Liver (tissue), 9 donors: Measurements from ENCODE around the gene SH3GL1. TPM values are rescaled to one million over a fixed set of nuclear protein-coding genes. Genes with fewer than 3 reads are reported as not detected.
A peak's percentile ranks its signal among the peaks of the same experiment; 100 is the strongest.

ENCODE experiments used
- DNase-seq: peaks from one replicate; pipeline ENCODE4 v3.0.0-alpha.2; 2017; ENCODE audit warnings: low spot score
- H3K27ac ChIP-seq, 2 donors: one replicate each; pipeline ENCODE4 v1.7.0; 2013; ENCODE audit warnings: inconsistent platforms in 2 of 2, low read length in 2 of 2, control low read depth in 1 of 2, low read depth in 1 of 2, mild to moderate bottlenecking in 1 of 2
- H3K27me3 ChIP-seq, 4 donors: one replicate each; pipeline versions ENCODE4 v1.6.1 to v1.7.0; 2013; ENCODE audit warnings: low read length in 3 of 4, inconsistent platforms in 1 of 4, mild to moderate bottlenecking in 1 of 4, moderate library complexity in 1 of 4; ENCODE audit not compliant: control insufficient read depth in 4 of 4, insufficient read depth in 4 of 4
- H3K36me3 ChIP-seq, 4 donors: one replicate each; pipeline versions ENCODE4 v1.6.1 to v1.7.0; 2013; ENCODE audit warnings: low read length in 3 of 4, mild to moderate bottlenecking in 3 of 4, low read depth in 1 of 4, moderate library complexity in 1 of 4; ENCODE audit not compliant: control insufficient read depth in 4 of 4, insufficient read depth in 3 of 4
- H3K4me1 ChIP-seq, 4 donors: one replicate each; pipeline versions ENCODE4 v1.6.1 to v1.7.0; 2013; ENCODE audit warnings: low read length in 3 of 4, mild to moderate bottlenecking in 3 of 4, moderate library complexity in 1 of 4; ENCODE audit not compliant: control insufficient read depth in 4 of 4, insufficient read depth in 4 of 4
- H3K4me3 ChIP-seq, 3 donors: one replicate each; pipeline versions ENCODE4 v1.6.1 to v1.7.0; 2013; ENCODE audit warnings: low read length in 3 of 3, control low read depth in 1 of 3, low read depth in 1 of 3, mild to moderate bottlenecking in 1 of 3
- H3K9ac ChIP-seq, 2 donors: one replicate each; pipeline ENCODE4 v1.7.0; 2013; ENCODE audit warnings: low read length in 2 of 2, mild to moderate bottlenecking in 2 of 2, moderate library complexity in 2 of 2, control low read depth in 1 of 2, low read depth in 1 of 2
- H3K9me3 ChIP-seq, 4 donors: one replicate each; pipeline versions ENCODE4 v1.6.1 to v1.7.0; 2013; ENCODE audit warnings: low read length in 3 of 4; ENCODE audit not compliant: control insufficient read depth in 4 of 4
- ATF3 ChIP-seq: IDR thresholded peaks from 2 replicates; pipeline ENCODE4 v1.6.1; 2016; ENCODE audit warnings: antibody characterized with exemption
- CTCF ChIP-seq: fragments of 150-350 bp; IDR thresholded peaks from 2 replicates; pipeline ENCODE4 v1.5.1; 2017; ENCODE audit warnings: improper control_type of control experiment, low read depth, low read length; ENCODE audit not compliant: missing input control
- FOXA2 ChIP-seq: IDR thresholded peaks from 2 replicates; pipeline ENCODE4 v1.6.1; 2016; ENCODE audit warnings: antibody characterized with exemption
- HNF4A ChIP-seq, 2 donors: conservative IDR thresholded peaks; 2 replicates each; pipeline ENCODE4 v1.6.1; 2016; ENCODE audit warnings: antibody characterized with exemption in 2 of 2, mild to moderate bottlenecking in 2 of 2
- HNF4G ChIP-seq: IDR thresholded peaks from 2 replicates; pipeline ENCODE4 v1.6.1; 2016; ENCODE audit warnings: antibody characterized with exemption
- JUND ChIP-seq, 2 donors: IDR thresholded peaks; 2 replicates each; pipeline ENCODE4 v1.6.1; 2016; ENCODE audit warnings: antibody characterized with exemption in 2 of 2
- NR2F2 ChIP-seq: IDR thresholded peaks from 2 replicates; pipeline ENCODE4 v1.6.1; 2016; ENCODE audit warnings: antibody characterized with exemption
- RAD21 ChIP-seq, 2 donors: IDR thresholded peaks; 2 replicates each; pipeline ENCODE4 v1.6.1; 2016; ENCODE audit warnings: antibody characterized with exemption in 2 of 2, mild to moderate bottlenecking in 2 of 2
- REST ChIP-seq: IDR thresholded peaks from 2 replicates; pipeline ENCODE4 v1.6.1; 2016; ENCODE audit warnings: antibody characterized with exemption, mild to moderate bottlenecking
- RXRA ChIP-seq, 2 donors: IDR thresholded peaks; 2 replicates each; pipeline ENCODE4 v1.6.1; 2017 to 2018; ENCODE audit warnings: antibody characterized with exemption in 2 of 2, mild to moderate bottlenecking in 1 of 2
- SP1 ChIP-seq: IDR thresholded peaks from 2 replicates; pipeline ENCODE4 v1.6.1; 2018; ENCODE audit warnings: antibody characterized with exemption, mild to moderate bottlenecking
- YY1 ChIP-seq: IDR thresholded peaks from 2 replicates; pipeline ENCODE4 v1.6.1; 2016; ENCODE audit warnings: antibody characterized with exemption, mild to moderate bottlenecking
- WGBS: extraction: QIAGEN DNeasy Blood & Tissue Kit; methylation state at CpG from one replicate; pipeline ENCODE4 v1.1.7; 2013; 5-methylcytosine and 5-hydroxymethylcytosine counted together
- polyA plus RNA-seq, 2 donors: library from polyadenylated mRNA; stranded (reverse) in 1 of 2; unstranded in 1 of 2; fragments of 200-250 nt in 1 of 2; fragments of >200 nt in 1 of 2; fragmentation: Nextera tagmentation in 1 of 2; extraction: Ambion mirVana in 1 of 2; gene quantifications; one replicate each; pipeline versions ENCODE4 v1.2.1 to v1.2.3, GENCODE V29; 2013 to 2015
- total RNA-seq, 2 donors: library from RNA; depleted of rRNA; stranded (reverse); fragments of >200 nt; gene quantifications; one replicate each; pipeline ENCODE4 v1.2.3, GENCODE V29; 2014
- donor health status: healthy.
- donor health status: healthy.
- donor health status: healthy.
- donor health status: healthy.
- donor health status: healthy.

SH3GL1 gene
- total and polyA plus RNA-seq, 4 donors, result 16.5 to 27.8 (median 18.2) TPM

GRCh38 chr19:4393947-4394590 lies 6.3 kb downstream of the SH3GL1 start (continued):
- TF ChIP-seq REST, result no peak
- TF ChIP-seq SP1, result no peak
- TF ChIP-seq YY1, result no peak
- no peak for TF ChIP-seq CTCF

GRCh38 chr19:4391701-4392483 lies 8.5 kb downstream of the SH3GL1 start:
- Histone ChIP-seq H3K27me3 (no peaks in the 10 kb centered on the region), H3K9me3 (no peaks in the 10 kb centered on the region), H3K27ac (peak overlapping the region; percentile 81 to 95), H3K9ac (peak overlapping the region; percentile 52 to 63), H3K4me3 (no peak overlapping the region), H3K36me3 (peaks cover 0 to 5% (median 3%) of the 10 kb centered on the region in 4 donors), H3K4me1 (peaks cover 27 to 73% (median 59%) of the 10 kb centered on the region in 4 donors)
- WGBS, result 32% methylated on average over 20 of the region's 20 CpGs
- DNase-seq, result no peak
- TF ChIP-seq RAD21 (IDR thresholded peaks at IDR 0.05), result no peak
- no peak for TF ChIP-seq FOXA2
- peak; percentile 61 to 68 for TF ChIP-seq HNF4A (conservative IDR thresholded peaks at IDR 0.05)
- peak; percentile 22 to 23 for TF ChIP-seq JUND (IDR thresholded peaks at IDR 0.05)
- TF ChIP-seq SP1, result peak; percentile 44
- TF ChIP-seq ATF3, result no peak
- no peak for TF ChIP-seq YY1
- no peak for TF ChIP-seq HNF4G
- no peak for TF ChIP-seq REST
- TF ChIP-seq NR2F2, result peak; percentile 98
- TF ChIP-seq RXRA (IDR thresholded peaks at IDR 0.05), result peak; percentile 39 to 42
